Hindlimb muscle (tissue), 1 donor: ENCODE results near the gene C9. TPM values are rescaled to one million over a fixed set of nuclear protein-coding genes. Genes with fewer than 3 reads are reported as not detected.
"Not testable (repeated sequence)": the region's sequence is repeated elsewhere in the genome, so short reads cannot be mapped to it uniquely, and the experiment has no call there.

Source experiments
- DNase-seq: peaks from one replicate; pipeline ENCODE4 v3.0.0-alpha.2; 2013
- polyA plus RNA-seq: library from polyadenylated mRNA; unstranded; fragments of 120-200 nt; gene quantifications from one replicate; pipeline ENCODE4 v1.2.1, GENCODE V29; 2013; ENCODE audit not compliant: insufficient read length

Gene C9
- polyA plus RNA-seq, 1 donor, result 0.34 TPM

- no peak for DNase-seq
Observed at GRCh38 chr5:39323542-39323941, 40.8 kb downstream of the C9 start.

GRCh38 chr5:39319395-39319794 is 44.9 kb downstream of the C9 start:
- no peak for DNase-seq

- not testable (repeated sequence) for DNase-seq
Observed at GRCh38 chr5:39316464-39316863, 47.8 kb downstream of the C9 start.

GRCh38 chr5:39315995-39316394 is 48.3 kb downstream of the C9 start:
- no peak for DNase-seq

- no peak for DNase-seq
Observed at GRCh38 chr5:39314591-39314990, 49.7 kb downstream of the C9 start.

GRCh38 chr5:39309534-39309933 is 54.8 kb downstream of the C9 start:
- DNase-seq, result no peak

- no peak for DNase-seq
Observed at GRCh38 chr5:39302472-39302871, 61.8 kb downstream of the C9 start.

GRCh38 chr5:39301406-39301805 is 62.9 kb downstream of the C9 start:
- DNase-seq, result no peak

GRCh38 chr5:39299962-39300361 is 64.3 kb downstream of the C9 start:
- DNase-seq, result no peak

GRCh38 chr5:39294736-39295135 is 69.6 kb downstream of the C9 start:
- no peak for DNase-seq

- no peak for DNase-seq
Observed at GRCh38 chr5:39284552-39284951, 79.7 kb downstream of the C9 start.

GRCh38 chr5:39283231-39283818 is 81.0 kb downstream of the C9 start:
- DNase-seq, result peak; percentile 32

- DNase-seq, result no peak
Observed at GRCh38 chr5:39282561-39282960, 81.7 kb downstream of the C9 start.

GRCh38 chr5:39275865-39276264 is 88.4 kb downstream of the C9 start:
- not testable (repeated sequence) for DNase-seq

- DNase-seq, result no peak
Observed at GRCh38 chr5:39274398-39275085, 89.8 kb downstream of the C9 start.

- DNase-seq, result no peak
Observed at GRCh38 chr5:39273314-39273954, 90.9 kb downstream of the C9 start.

- not testable (repeated sequence) for DNase-seq
Observed at GRCh38 chr5:39272869-39273231, 91.4 kb downstream of the C9 start.

GRCh38 chr5:39270225-39270848 is 94.0 kb downstream of the C9 start:
- DNase-seq, result no peak

GRCh38 chr5:39267186-39267585 is 97.1 kb downstream of the C9 start:
- no peak for DNase-seq

- no peak for DNase-seq
Observed at GRCh38 chr5:39266442-39266841, 97.9 kb downstream of the C9 start.

GRCh38 chr5:39264528-39264927 is 99.8 kb downstream of the C9 start:
- no peak for DNase-seq

- DNase-seq, result no peak
Observed at GRCh38 chr5:39262981-39263380, 101.3 kb downstream of the C9 start.

GRCh38 chr5:39260095-39260494 is 104.2 kb downstream of the C9 start:
- no peak for DNase-seq

- DNase-seq, result no peak
Observed at GRCh38 chr5:39257554-39257953, 106.7 kb downstream of the C9 start.
